HepG2 (cell line): ENCODE data around the gene DUS1L. TPM values are rescaled to one million over a fixed set of nuclear protein-coding genes. Genes with fewer than 3 reads are reported as not detected.

ENCODE experiments used
- AGO2 ChIP-seq: fragments of 200-400 bp; formaldehyde crosslinking; optimal IDR thresholded peaks from 2 replicates; pipeline ENCODE3; 2017; ENCODE audit warnings: mild to moderate bottlenecking, low read depth, low read length, moderate library complexity
- ARHGAP35 ChIP-seq: sonication (generic); formaldehyde crosslinking; IDR thresholded peaks from 2 replicates; pipeline ENCODE4 v1.9.0; 2022; ENCODE audit warnings: mild to moderate bottlenecking, inconsistent platforms, moderate library complexity, missing genetic modification reagents, borderline replicate concordance
- DNMT3B ChIP-seq: conservative IDR thresholded peaks from 2 replicates; pipeline ENCODE4 v1.6.1; 2016; ENCODE audit warnings: missing biosample characterization, control low read depth
- GABPA ChIP-seq, 2 experiments: IDR thresholded peaks; 2 replicates each; pipeline ENCODE4 v1.6.1; 2011 to 2016; ENCODE audit warnings: low read depth in 2 of 2, low read length in 1 of 2, missing biosample characterization in 1 of 2, missing genetic modification characterization in 1 of 2
- HNF4A ChIP-seq: sonication (generic); formaldehyde crosslinking; IDR thresholded peaks from 2 replicates; pipeline ENCODE4 v1.4.0; 2020; ENCODE audit warnings: missing genetic modification reagents
- HOXA9 ChIP-seq: sonication (generic); formaldehyde crosslinking; IDR thresholded peaks from 2 replicates; pipeline ENCODE4 v1.8.1; 2022; ENCODE audit warnings: missing genetic modification reagents, mild to moderate bottlenecking, moderate library complexity, borderline replicate concordance
- KDM4B ChIP-seq: sonication (generic); formaldehyde crosslinking; IDR thresholded peaks from 2 replicates; pipeline ENCODE4 v1.4.0; 2020; ENCODE audit warnings: missing genetic modification reagents
- MAX ChIP-seq: IDR thresholded peaks from 2 replicates; pipeline ENCODE4 v1.6.1; 2012; ENCODE audit warnings: inconsistent platforms
- NAIF1 ChIP-seq: sonication (generic); formaldehyde crosslinking; IDR thresholded peaks from 2 replicates; pipeline ENCODE4 v1.5.0; 2020; ENCODE audit warnings: mild to moderate bottlenecking, missing genetic modification reagents, borderline replicate concordance
- PCBP1 ChIP-seq: fragments of 200-400 bp; formaldehyde crosslinking; IDR thresholded peaks from 2 replicates; pipeline ENCODE4 v1.6.1; 2017; ENCODE audit warnings: mild to moderate bottlenecking, low read depth, low read length, borderline replicate concordance
- PCBP2 ChIP-seq: fragments of 200-400 bp; formaldehyde crosslinking; optimal IDR thresholded peaks from 2 replicates; pipeline ENCODE3; 2018; ENCODE audit warnings: low read length, low read depth; ENCODE audit not compliant: poor library complexity, severe bottlenecking
- PHF5A ChIP-seq: IDR thresholded peaks from one replicate; pipeline ENCODE4 v1.6.1; 2018; ENCODE audit warnings: low read depth, missing genetic modification reagents; ENCODE audit not compliant: unreplicated experiment
- POLR2G ChIP-seq: fragments of 200-400 bp; formaldehyde crosslinking; IDR thresholded peaks from 2 replicates; pipeline ENCODE4 v1.6.1; 2018; ENCODE audit warnings: mild to moderate bottlenecking, low read depth, low read length, moderate library complexity
- RAD21 ChIP-seq: fragments of 450-650 bp; formaldehyde crosslinking; IDR thresholded peaks from 2 replicates; pipeline ENCODE4 v1.5.0; 2020; ENCODE audit warnings: mild to moderate bottlenecking
- RBFOX2 ChIP-seq: fragments of 200-400 bp; formaldehyde crosslinking; IDR thresholded peaks from 2 replicates; pipeline ENCODE4 v1.6.1; 2017; ENCODE audit warnings: low read depth, mild to moderate bottlenecking, low read length
- RELA ChIP-seq: sonication (generic); formaldehyde crosslinking; IDR thresholded peaks from 2 replicates; pipeline ENCODE4 v1.4.0; 2020; ENCODE audit warnings: missing genetic modification reagents
- REXO4 ChIP-seq: sonication (generic); formaldehyde crosslinking; IDR thresholded peaks from 2 replicates; pipeline ENCODE4 v1.8.0; 2022; ENCODE audit warnings: missing genetic modification reagents, mild to moderate bottlenecking, borderline replicate concordance
- RNF2 ChIP-seq: fragments of 450-650 bp; conservative IDR thresholded peaks from 2 replicates; pipeline ENCODE4 v1.6.1; 2016; ENCODE audit warnings: low read depth
- SIX1 ChIP-seq: sonication (generic); formaldehyde crosslinking; IDR thresholded peaks from 2 replicates; pipeline ENCODE4 v1.4.0; 2020; ENCODE audit warnings: missing genetic modification reagents, borderline replicate concordance
- SMAD1 ChIP-seq: sonication (generic); formaldehyde crosslinking; IDR thresholded peaks from 2 replicates; pipeline ENCODE4 v1.4.0; 2020; ENCODE audit warnings: missing genetic modification reagents, low read depth, mild to moderate bottlenecking, borderline replicate concordance
- SMAD3 ChIP-seq: sonication (generic); formaldehyde crosslinking; IDR thresholded peaks from 2 replicates; pipeline ENCODE4 v1.4.0; 2020; ENCODE audit warnings: missing genetic modification reagents
- STAG1 ChIP-seq: sonication (generic); formaldehyde crosslinking; IDR thresholded peaks from 2 replicates; pipeline ENCODE4 v1.4.0; 2020; ENCODE audit warnings: missing genetic modification reagents
- TCF7 ChIP-seq: sonication (generic); IDR thresholded peaks from 2 replicates; pipeline ENCODE4 v1.6.1; 2016; ENCODE audit warnings: antibody characterized with exemption, low read depth
- THRA ChIP-seq: sonication (generic); formaldehyde crosslinking; IDR thresholded peaks from 2 replicates; pipeline ENCODE4 v1.4.0; 2020; ENCODE audit warnings: missing genetic modification reagents, borderline replicate concordance
- ZNF160 ChIP-seq: sonication (generic); formaldehyde crosslinking; IDR thresholded peaks from 2 replicates; pipeline ENCODE4 v1.8.0; 2022; ENCODE audit warnings: mild to moderate bottlenecking, inconsistent platforms, missing genetic modification reagents
- ZNF17 ChIP-seq: sonication (generic); formaldehyde crosslinking; IDR thresholded peaks from 2 replicates; pipeline ENCODE4 v1.5.0; 2020; ENCODE audit warnings: mild to moderate bottlenecking, missing genetic modification reagents
- ZNF256 ChIP-seq: sonication (generic); formaldehyde crosslinking; conservative IDR thresholded peaks from 2 replicates; pipeline ENCODE4 v1.4.0; 2020; ENCODE audit warnings: missing genetic modification reagents
- ZNF30 ChIP-seq: sonication (generic); formaldehyde crosslinking; IDR thresholded peaks from 2 replicates; pipeline ENCODE4 v1.5.0; 2020; ENCODE audit warnings: mild to moderate bottlenecking, missing genetic modification reagents
- ZNF317 ChIP-seq: sonication (generic); formaldehyde crosslinking; IDR thresholded peaks from 2 replicates; pipeline ENCODE4 v1.5.0; 2020; ENCODE audit warnings: mild to moderate bottlenecking, missing genetic modification reagents
- ZNF335 ChIP-seq: sonication (generic); formaldehyde crosslinking; IDR thresholded peaks from 2 replicates; pipeline ENCODE4 v1.4.0; 2020; ENCODE audit warnings: missing genetic modification reagents
- ZNF33A ChIP-seq: sonication (generic); formaldehyde crosslinking; IDR thresholded peaks from 2 replicates; pipeline ENCODE4 v1.5.1; 2020; ENCODE audit warnings: missing genetic modification reagents, mild to moderate bottlenecking, moderate library complexity, borderline replicate concordance
- ZNF577 ChIP-seq: sonication (generic); formaldehyde crosslinking; IDR thresholded peaks from 2 replicates; pipeline ENCODE4 v1.4.0; 2020; ENCODE audit warnings: mild to moderate bottlenecking, low read depth, missing genetic modification reagents, borderline replicate concordance
- ZNF772 ChIP-seq: sonication (generic); formaldehyde crosslinking; IDR thresholded peaks from 2 replicates; pipeline ENCODE4 v1.5.0; 2020; ENCODE audit warnings: mild to moderate bottlenecking, missing genetic modification reagents
- polyA plus RNA-seq, 8 experiments: library from polyadenylated mRNA; depleted of rRNA in 3 of 8; stranded (reverse) in 7 of 8; unstranded in 1 of 8; fragments of >200 nt; fragmentation: Illumina TruSeq in 4 of 8; extraction: Trizol in 4 of 8; gene quantifications; 2 replicates each; pipeline versions ENCODE4 v1.2.1 to v1.2.3, GENCODE V29; 2011 to 2016; ENCODE audit warnings: low read depth in 4 of 8, missing spikeins in 1 of 8, mixed read lengths in 1 of 8; ENCODE audit not compliant: insufficient read depth in 1 of 8
- total RNA-seq, 5 experiments: library from RNA; depleted of rRNA; stranded (reverse); fragments of >200 nt; fragmentation: Illumina TruSeq; extraction: Trizol; gene quantifications; 2 replicates each; pipeline ENCODE4 v1.2.3, GENCODE V29; 2016; ENCODE audit warnings: low read depth in 1 of 5

The DUS1L gene
- total and polyA plus RNA-seq, 2 of the 13 experiments (the other 11 are each of a cell fraction or from before 2014, with no cell fraction given), result 81.0 to 109 TPM

GRCh38 chr17:82083009-82083408 is 17.4 kb upstream of the DUS1L start (continued):
- TF ChIP-seq RAD21 (CRISPR knock-in tag) (no peak), TCF7 (no peak), THRA (CRISPR knock-in tag) (no peak), PHF5A (no peak), HNF4A (CRISPR knock-in tag) (no peak), SMAD3 (CRISPR knock-in tag) (no peak), ZNF335 (no peak), RELA (CRISPR knock-in tag) (no peak), RBFOX2 (peak; percentile 64), PCBP2 (no peak), AGO2 (peak; percentile 80), ARHGAP35 (CRISPR knock-in tag) (no peak), MAX (no peak), ZNF256 (CRISPR knock-in tag) (no peak), STAG1 (CRISPR knock-in tag) (no peak), ZNF160 (CRISPR knock-in tag) (no peak), DNMT3B (CRISPR knock-in tag) (no peak), ZNF30 (no peak), KDM4B (no peak), ZNF317 (no peak), PCBP1 (no peak), ZNF772 (CRISPR knock-in tag) (no peak), SIX1 (CRISPR knock-in tag) (no peak), GABPA (IDR thresholded peaks at IDR 0.05; ENCODE audit: low read depth, low read length) (no peak), GABPA (CRISPR knock-in tag; IDR thresholded peaks at IDR 0.05; ENCODE audit: low read depth) (no peak), SMAD1 (CRISPR knock-in tag) (no peak), POLR2G (peak; percentile 27; the same call in 1 of the 2 replicates), ZNF33A (CRISPR knock-in tag) (no peak), RNF2 (no peak), NAIF1 (CRISPR knock-in tag) (no peak), HOXA9 (CRISPR knock-in tag) (no peak), ZNF17 (CRISPR knock-in tag) (no peak), ZNF577 (CRISPR knock-in tag) (no peak), REXO4 (CRISPR knock-in tag) (0 out of 2 replicates have a peak, but pooled peaks have one; percentile 20)
